ENCODE results near the gene EDARADD.
"Not testable (repeated sequence)": the region's sequence is repeated elsewhere in the genome, so short reads cannot be mapped to it uniquely, and the experiment has no call there.

The EDARADD gene

GRCh38 chr1:236438614-236439013 is 44.5 kb downstream of the EDARADD start:
- DNase-seq (ENCODE audit: low spot score): no peak

- no peak for DNase-seq (ENCODE audit: low spot score)
These were observed 46.3 kb downstream of the EDARADD start for GRCh38 chr1:236440373-236440772.

- no peak for DNase-seq (ENCODE audit: low spot score)
These were observed 56.7 kb downstream of the EDARADD start for GRCh38 chr1:236450779-236451178.

GRCh38 chr1:236451796-236452373 is 57.8 kb downstream of the EDARADD start:
- DNase-seq (ENCODE audit: low spot score): peak; percentile 36

GRCh38 chr1:236455243-236455642 is 61.2 kb downstream of the EDARADD start:
- no peak for DNase-seq (ENCODE audit: low spot score)

- DNase-seq (ENCODE audit: low spot score): no peak
These were observed 63.7 kb downstream of the EDARADD start for GRCh38 chr1:236457775-236458174.

GRCh38 chr1:236458996-236459395 is 64.9 kb downstream of the EDARADD start:
- no peak for DNase-seq (ENCODE audit: low spot score)

GRCh38 chr1:236460103-236460502 is 66.0 kb downstream of the EDARADD start:
- no peak for DNase-seq (ENCODE audit: low spot score)

GRCh38 chr1:236464197-236464596 is 70.1 kb downstream of the EDARADD start:
- not testable (repeated sequence) for DNase-seq (ENCODE audit: low spot score)

- DNase-seq (ENCODE audit: low spot score): no peak
These were observed 71.3 kb downstream of the EDARADD start for GRCh38 chr1:236465231-236465958.

- no peak for DNase-seq (ENCODE audit: low spot score)
These were observed 71.8 kb downstream of the EDARADD start for GRCh38 chr1:236465959-236466303.

- no peak for DNase-seq (ENCODE audit: low spot score)
These were observed 73.2 kb downstream of the EDARADD start for GRCh38 chr1:236467327-236467641.

GRCh38 chr1:236468625-236469024 is 74.5 kb downstream of the EDARADD start:
- DNase-seq (ENCODE audit: low spot score): no peak

- no peak for DNase-seq (ENCODE audit: low spot score)
These were observed 75.4 kb downstream of the EDARADD start for GRCh38 chr1:236469466-236469865.

GRCh38 chr1:236471096-236471495 is 77.0 kb downstream of the EDARADD start:
- DNase-seq (ENCODE audit: low spot score): no peak

- DNase-seq (ENCODE audit: low spot score): no peak
These were observed 77.6 kb downstream of the EDARADD start for GRCh38 chr1:236471653-236472052.

GRCh38 chr1:236472850-236473788 is 79.0 kb downstream of the EDARADD start:
- no peak for DNase-seq (ENCODE audit: low spot score)

- no peak for DNase-seq (ENCODE audit: low spot score)
These were observed 81.9 kb downstream of the EDARADD start for GRCh38 chr1:236476019-236476418.

GRCh38 chr1:236480758-236481436 is 86.8 kb downstream of the EDARADD start:
- no peak for DNase-seq (ENCODE audit: low spot score)

- no peak for DNase-seq (ENCODE audit: low spot score)
These were observed 90.4 kb downstream of the EDARADD start for GRCh38 chr1:236484310-236484971.

- no peak for DNase-seq (ENCODE audit: low spot score)
These were observed 92.4 kb downstream of the EDARADD start for GRCh38 chr1:236486356-236487002.

Measured in hematopoietic multipotent progenitor cell treated with erythropoietin and hydrocortisone succinate and interleukin-3 and kit ligand, for 15 days (in vitro differentiated cells).